ENCODE data around the gene LRRC14B.

- no peak for TF ChIP-seq EZH2 (IDR thresholded peaks at IDR 0.05; ENCODE audit: borderline replicate concordance, low read depth, low read length, poor library complexity, severe bottlenecking)
- TF ChIP-seq CTCF (conservative IDR thresholded peaks at IDR 0.05; ENCODE audit: low read depth, low read length): no peak
Measured at GRCh38 chr5:170971-171800, 20.1 kb upstream of the LRRC14B start.

Measured in A673 (cell line).